HG02642 (cell line): ENCODE measurements around the gene ELAC2.

ENCODE experiments used
- ATAC-seq: cut with Tn5 transposase; IDR thresholded peaks from one replicate; pipeline ENCODE4 v1.9.1; 2021; ENCODE audit warnings: mild to moderate bottlenecking; ENCODE audit not compliant: unreplicated experiment, poor library complexity

The ELAC2 gene

GRCh38 chr17:12963505-12963904 is 54.3 kb downstream of the ELAC2 start:
- no peak for ATAC-seq

GRCh38 chr17:12961655-12962054 is 56.2 kb downstream of the ELAC2 start:
- no peak for ATAC-seq

GRCh38 chr17:12959441-12959840 is 58.4 kb downstream of the ELAC2 start:
- ATAC-seq, result no peak

GRCh38 chr17:12958786-12959185 is 59.0 kb downstream of the ELAC2 start:
- ATAC-seq, result no peak

GRCh38 chr17:12955521-12955920 is 62.3 kb downstream of the ELAC2 start:
- ATAC-seq, result no peak

GRCh38 chr17:12953156-12953555 is 64.7 kb downstream of the ELAC2 start:
- no peak for ATAC-seq

GRCh38 chr17:12952012-12952411 is 65.8 kb downstream of the ELAC2 start:
- ATAC-seq, result no peak

GRCh38 chr17:12947047-12947446 is 70.8 kb downstream of the ELAC2 start:
- no peak for ATAC-seq
